C4-2B (cell line): Measurements from ENCODE around the gene KLF16.

Experiments
- CTCF ChIP-seq: fragments of 450-650 bp; conservative IDR thresholded peaks from 2 replicates; pipeline ENCODE4 v1.5.1; 2017; ENCODE audit warnings: mild to moderate bottlenecking
- ZFX ChIP-seq: fragments of 450-650 bp; IDR thresholded peaks from 2 replicates; pipeline ENCODE4 v1.6.1; 2017

GRCh38 chr19:1832046-1832663 is 31.2 kb downstream of the KLF16 start:
- TF ChIP-seq CTCF, result no peak
- TF ChIP-seq ZFX, result no peak
